Stimulated activated CD8-positive, alpha-beta memory T cell treated with anti-CD3 and anti-CD28 coated beads, Interleukin-4, amount 100 ng/mL, for 48 hours (primary cell): ENCODE measurements around the gene CDH11.

Experiments used
- DNase-seq: peaks from one replicate; pipeline ENCODE4 v3.0.0-alpha.2; 2020

The CDH11 gene

DNA sequence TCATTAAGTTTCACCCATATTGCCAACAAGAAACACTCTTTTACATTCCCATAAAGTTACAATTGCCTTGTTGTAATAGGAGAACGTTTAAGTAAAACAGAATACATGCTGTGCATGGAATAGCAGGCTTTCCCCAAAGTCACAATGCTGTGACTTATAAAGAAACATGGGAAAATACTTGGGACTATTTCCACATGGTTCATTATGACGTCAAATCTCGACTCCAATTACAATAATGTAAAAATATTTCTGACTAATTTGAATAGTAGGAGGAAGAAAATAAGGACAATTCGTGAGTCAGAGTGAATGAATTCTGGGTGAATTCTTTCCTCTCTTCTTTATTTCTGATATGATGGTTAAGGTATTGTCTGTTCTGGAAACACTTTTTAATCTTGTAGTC is 52.8 kb downstream of the CDH11 start:
- DNase-seq = no peak

DNA sequence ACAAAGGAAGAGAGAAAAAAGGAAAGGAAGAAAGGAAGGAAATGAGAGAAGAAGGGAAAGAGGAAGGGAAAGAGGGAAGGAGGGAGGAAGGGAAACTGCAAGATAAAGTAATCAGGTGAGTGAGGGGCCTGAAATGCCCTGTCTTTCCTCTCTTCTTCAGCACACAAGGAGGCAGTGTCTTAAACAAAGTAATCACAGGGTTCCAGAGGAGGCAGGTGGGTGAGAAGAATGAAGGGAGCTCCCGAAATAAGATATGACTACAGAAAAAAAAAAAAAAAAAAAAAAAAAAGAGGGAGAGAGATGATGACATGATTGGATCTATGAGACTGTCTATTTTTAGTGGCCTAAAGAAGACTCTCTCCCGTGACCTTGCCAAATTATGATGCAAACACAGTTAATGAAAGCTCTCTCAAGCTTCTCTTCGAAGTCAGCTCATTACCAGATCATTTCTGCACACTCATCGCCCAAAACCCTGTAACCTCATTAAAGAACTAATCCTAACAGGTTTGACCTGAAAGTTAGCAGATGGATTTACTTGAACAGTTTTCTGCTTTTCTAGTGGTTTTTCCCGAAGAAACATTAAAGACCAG is 53.6 kb downstream of the CDH11 start:
- DNase-seq = no peak

DNA sequence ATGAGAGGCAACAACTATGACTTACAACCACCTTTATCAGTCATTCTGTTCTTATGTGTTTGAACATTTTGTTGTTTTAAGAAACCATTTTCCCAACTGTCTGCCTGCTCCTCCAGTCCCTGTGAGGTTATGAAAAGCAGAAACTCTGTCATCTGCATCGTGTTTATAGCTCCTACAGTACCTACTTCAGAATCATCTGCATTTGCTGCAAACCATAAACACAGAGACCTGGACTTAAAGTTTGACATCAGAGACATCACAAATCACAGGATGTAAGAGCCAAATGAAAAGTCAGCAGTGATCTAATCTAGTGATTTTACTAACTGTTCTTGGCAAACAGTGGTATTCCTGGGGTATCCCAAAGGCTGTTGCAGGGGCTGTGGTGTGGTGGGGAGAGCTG is 55.2 kb downstream of the CDH11 start:
- no peak for DNase-seq

DNA sequence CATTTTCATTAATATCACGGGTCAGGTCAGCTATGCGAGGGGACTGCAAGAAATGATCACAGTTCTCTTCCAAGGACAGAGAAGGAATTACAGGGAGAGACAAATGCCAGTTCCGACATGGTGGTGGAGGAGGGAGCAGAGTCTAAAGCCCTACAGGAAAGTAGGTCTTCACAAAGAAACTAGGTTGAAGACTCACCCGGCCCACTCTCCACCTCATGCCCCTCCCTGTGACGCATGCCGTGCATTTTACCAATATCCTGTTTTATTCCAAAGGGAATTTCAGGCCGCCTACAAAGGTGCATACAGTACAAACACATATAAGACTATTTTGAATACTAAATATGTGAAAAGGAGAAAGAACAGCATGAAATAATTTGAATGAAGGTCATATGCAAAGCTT is 56.8 kb downstream of the CDH11 start:
- DNase-seq = no peak

DNA sequence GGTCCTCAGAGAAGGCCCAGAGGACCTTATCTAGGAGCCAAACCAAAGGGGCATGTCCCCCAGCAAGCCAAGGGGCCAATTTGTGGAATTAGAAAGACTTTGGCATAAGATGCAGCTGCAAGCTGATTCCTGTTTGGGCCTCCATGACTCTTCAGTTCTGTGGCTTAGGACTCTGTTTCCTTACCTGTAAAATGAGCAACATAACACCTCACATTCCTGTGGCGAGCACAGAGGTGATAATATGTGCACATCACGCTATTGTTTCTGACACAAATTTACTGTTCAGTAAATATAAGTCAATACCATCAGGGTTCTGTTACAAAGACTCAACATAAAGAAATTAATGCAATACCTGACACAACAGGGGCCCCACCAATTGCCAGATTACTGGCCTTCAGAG is 57.7 kb downstream of the CDH11 start:
- DNase-seq = no peak

DNA sequence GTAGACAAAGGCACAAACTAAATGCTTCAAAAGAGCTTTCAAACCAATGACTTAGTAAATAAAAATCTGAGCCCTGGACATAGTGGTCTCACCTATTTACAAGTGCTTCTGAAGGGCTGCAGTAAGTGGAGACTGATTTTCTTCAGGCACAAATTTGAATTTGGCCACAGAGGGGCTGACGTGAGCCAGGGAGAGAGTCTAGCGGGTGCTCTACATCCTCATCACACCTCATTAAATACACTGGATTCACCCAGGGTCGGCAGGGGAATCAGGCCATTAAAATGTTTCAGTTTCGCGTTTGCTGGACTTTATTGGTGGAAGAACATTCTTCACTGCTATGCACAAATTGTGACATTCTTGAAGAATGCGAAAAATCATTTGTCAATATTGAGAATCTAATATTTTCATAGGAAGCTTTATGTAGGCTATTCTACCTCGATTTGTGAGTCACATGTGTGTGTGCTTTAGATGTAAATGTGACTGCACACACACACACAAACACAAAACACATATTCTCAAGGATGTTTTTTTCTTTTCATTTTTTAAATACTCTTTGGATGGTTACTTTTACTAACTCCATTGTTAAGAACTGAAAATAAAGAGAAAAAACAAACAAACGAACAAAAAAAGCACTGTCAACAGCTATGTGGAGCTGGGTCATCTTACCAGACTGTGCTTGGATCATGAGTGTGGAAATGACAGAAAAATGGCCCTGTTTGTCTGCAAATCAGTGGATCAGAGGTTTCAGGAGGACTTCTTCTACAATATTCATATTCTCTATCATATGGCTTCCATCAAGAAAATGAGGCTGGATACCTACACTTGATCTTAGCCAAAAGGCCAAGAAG is 58.9 kb downstream of the CDH11 start:
- DNase-seq = no peak

DNA sequence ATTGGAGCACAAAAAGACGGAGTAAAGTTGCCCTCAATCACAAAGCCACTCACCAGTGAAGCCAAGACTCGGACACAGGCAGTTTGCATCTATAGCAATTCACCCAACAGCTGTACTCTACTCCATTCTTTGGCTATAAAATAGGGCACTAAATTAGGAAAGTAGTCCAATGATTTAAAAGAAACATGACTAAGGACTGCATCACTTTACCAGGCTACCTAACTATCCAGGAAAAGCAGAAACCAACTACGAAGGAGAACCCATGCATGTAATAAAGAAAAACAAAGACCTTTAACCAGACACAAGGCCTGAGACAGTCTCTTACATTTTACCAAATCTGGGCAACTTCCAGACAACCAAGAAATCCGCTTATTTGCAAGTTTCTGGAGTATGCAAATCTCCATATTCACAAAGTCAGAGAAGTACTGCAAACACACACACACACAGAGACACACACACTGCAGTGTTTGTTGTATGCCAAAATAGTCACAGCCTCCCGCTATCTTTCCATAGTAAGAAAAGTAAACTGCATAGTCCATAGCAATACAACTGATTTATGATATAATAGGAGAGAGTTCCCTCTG is 59.8 kb downstream of the CDH11 start:
- DNase-seq = no peak

DNA sequence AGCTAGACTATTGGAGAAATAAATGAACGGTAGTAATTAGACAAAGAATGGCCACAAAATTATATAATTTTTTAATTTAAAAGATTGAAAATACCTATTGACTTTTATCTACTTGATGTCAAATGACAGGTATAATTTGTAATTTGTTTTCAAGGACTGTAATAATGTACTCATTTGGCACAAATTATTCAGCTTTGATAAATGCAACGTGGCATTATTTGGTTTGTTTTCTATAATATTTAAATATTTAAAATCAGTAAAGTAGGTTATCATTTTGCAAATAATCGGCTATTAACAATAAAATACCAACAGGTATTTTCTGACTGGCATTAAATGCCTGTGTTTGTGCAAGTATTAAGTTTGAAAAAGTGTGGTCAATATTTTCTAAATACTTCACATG is 60.6 kb downstream of the CDH11 start:
- no peak for DNase-seq

DNA sequence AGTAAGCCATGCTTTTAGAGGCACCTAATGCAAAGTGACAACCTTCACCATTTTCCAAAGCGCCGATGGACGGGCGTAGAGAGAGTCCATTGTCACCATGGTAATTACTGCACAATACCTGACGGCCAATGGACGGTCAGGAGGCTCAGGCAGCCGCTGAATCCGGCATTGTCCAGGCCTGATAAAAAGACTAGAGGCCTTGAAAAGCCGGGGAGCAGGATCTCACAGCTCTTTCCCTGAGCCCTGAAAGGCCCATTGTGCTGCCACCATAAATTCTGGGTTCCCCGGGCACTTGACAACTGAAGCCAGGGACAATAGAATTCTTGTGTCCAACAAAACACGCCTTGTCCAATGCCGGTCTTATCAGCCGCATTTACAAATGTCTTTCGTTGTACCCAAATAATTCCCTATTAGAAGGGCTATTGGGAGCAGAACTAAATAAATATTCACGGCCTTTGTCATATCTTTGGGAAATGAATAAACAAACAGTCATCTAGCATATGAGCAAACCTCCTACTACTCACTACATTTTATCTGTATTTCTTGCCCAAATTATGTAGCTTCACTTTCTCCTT is 62.4 kb downstream of the CDH11 start:
- DNase-seq = no peak

DNA sequence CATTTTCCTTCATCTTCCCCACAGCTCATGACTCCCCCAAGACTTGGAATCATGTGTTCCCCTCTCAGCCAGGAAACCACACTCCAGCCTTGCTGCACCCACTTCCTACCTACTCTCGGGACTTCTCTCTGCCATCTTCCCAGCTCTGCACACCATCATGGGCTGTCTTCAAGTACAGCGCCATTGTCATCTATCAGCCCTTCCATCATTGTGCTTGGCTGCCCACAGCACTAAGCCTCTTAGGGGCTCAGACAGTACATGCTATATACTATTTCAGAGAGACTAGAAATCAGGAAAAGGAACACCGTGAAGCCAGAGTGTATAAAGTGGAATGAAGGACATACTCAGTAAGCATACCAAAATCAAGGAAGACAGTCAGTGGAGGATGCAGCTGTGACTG is 64.7 kb downstream of the CDH11 start:
- DNase-seq = no peak

DNA sequence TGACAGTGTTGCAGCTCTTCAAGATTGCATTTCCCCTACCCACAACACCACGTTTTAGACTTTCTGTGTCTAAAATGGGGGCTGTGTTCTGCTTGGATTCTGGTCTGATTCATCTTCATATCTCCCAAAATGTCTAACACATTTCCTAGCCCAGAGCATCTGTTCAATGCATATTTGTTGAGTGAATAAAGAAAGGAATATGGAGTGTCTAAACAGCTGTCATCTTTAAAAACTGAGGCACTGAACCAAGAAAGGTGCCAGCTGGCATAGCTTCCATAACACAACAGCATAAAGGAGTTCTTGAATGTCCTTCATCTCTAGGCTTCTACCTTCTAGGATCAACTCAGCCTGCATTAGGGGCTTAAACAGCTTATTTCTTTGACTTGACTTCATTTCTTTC is 67.4 kb downstream of the CDH11 start:
- DNase-seq = no peak

DNA sequence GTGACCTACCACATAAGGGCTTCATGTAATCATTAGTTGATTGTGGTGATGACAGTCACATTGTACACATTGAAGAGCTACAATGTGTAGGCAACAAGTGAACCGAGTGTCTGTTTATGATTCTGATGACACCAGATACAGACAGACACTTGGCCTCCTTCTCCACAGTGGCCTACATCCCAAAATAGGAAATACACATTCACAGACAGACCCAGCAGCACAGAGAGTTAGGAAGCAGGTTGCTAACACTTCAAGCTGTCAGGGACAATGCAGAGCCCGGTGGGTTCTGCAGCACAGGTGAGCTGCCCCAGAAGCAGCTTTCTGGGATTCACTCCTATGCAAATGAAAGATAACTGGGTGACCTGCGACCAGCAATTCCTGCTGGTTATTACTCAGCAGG is 72.2 kb downstream of the CDH11 start:
- no peak for DNase-seq

DNA sequence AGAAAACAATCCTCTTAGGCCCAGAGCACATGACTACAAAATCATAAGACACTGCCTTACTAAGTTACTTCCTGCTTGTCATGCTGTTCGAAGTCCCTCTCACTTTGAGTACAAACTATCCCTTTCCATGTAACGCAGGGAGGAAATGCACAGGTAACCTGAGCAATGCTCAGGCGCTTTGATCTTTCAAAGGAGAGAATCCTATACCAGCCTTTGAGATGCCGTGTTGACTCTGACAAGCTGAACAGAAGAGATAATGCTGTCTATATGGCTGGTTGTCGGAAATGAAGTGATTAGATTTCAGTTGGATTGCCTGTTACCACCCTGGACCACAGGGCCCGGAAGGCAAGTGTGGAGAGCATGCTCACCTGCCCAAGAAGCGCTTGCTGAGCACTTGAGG is 75.9 kb downstream of the CDH11 start:
- no peak for DNase-seq

DNA sequence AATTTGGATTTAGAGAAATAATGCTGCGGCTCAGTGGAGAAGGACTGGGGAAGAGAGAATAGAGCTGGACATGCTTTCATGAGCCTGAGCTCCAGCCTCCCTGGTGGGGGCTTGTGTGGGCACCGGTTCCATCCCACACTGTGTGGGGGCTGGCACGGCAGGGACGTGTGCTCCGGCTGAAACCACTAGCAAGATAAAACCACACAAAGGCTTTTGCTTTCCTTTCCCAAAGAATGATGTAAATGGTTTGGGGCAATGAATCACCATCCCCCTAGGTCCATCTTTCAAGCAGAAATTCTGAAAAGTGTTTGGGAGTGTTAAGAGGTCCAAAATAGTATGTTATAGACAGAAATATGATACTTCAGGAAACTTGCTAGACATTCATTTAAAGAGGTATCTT is 77.0 kb downstream of the CDH11 start:
- no peak for DNase-seq

DNA sequence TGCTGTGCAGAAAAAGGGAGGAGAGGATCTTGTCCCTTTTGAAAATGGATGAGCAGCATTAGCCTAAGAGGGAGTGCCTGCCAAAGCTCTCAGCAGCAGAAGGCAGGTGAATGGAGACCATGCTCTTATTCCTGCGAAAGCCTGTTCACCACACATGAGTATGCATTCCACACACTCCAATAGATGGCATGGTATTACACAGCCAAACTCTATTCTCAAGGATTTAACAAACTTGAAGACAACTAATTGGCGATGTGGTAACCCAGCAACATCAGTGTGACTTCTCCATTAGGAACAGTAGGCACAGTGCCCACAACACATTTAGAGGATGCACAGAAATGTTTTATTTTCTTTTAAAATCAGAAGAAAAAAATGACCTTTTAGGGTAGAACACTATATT is 77.8 kb downstream of the CDH11 start:
- DNase-seq = no peak

DNA sequence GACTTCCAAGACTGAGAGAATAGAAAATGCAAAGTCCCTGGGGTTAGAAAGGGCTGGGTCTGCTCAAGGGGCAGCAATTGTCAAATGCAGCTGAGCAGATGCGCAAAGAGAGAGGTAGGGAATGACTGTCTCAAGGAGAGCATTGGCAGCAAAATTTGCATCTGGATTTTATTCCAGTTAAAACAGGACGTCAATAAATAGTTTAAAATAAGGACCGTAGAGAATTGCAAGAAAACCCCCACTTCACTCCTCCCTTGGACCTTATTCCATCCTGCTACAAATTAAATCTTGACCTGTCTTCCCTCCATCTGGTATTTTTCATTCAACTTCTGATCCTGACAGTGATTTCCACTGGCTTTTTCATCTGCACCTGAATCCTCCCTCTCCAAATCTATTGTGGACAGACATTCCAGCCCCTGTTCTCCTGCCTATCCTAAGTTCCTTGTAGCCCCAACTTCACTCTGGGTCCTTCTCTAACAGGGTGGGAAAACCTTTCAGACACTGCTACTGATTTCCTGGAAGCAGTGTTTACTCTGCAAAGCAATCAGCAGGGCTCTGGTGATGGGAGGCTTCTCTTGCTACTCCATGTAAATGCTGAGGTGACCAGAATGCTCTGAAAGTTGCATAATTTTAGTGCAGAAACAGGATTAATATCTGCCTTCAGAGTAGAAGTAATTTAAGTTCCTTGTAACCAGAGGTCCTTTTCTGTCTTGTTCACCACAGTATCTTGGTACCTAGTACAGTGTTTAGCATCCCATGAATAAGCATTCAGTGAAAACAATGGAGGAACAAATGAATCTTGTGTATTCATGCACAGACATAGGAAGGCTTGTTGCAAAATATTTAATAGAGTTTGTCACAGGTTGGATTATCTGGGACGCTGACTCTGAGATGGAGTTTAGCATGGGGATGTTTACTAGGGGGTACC is 79.2 kb downstream of the CDH11 start:
- DNase-seq = no peak

DNA sequence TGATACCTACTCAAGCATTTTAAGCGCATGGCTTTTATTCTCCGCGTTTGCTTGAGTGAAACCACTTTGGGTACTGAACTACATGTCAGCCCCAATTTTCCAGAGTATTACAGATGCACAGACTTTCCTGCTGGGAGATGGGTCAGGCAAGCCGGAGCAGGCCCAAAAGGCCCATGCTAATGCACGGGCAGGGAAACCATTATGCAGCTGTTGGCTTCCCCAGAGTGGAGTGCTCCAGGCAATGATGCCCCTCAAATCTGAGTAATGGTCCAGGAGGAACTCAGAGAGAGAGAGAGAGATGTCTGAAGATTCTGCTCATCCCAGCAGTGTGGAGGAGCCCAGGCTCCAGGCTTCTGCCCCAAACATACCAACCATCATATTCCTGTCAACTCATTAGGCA is 80.2 kb downstream of the CDH11 start:
- no peak for DNase-seq

DNA sequence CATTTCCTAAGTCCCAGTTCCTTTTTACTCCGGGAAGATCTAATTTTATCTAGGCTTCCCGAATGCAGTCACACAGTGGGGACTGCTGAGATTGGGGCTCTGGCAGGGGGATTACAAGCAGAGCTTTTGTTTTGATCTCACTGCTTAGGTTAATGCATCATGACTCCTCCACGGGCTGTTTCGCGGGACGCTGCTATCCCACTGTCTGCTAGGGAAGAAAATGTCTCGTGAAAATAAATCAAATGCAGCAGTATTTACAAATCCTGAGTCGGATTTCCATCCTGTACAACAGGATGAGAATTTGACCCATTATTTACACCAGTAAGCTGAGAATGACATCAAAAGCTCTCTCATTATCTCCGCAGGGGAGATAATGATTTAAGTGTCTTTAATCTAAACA is 83.8 kb downstream of the CDH11 start:
- DNase-seq = no peak

DNA sequence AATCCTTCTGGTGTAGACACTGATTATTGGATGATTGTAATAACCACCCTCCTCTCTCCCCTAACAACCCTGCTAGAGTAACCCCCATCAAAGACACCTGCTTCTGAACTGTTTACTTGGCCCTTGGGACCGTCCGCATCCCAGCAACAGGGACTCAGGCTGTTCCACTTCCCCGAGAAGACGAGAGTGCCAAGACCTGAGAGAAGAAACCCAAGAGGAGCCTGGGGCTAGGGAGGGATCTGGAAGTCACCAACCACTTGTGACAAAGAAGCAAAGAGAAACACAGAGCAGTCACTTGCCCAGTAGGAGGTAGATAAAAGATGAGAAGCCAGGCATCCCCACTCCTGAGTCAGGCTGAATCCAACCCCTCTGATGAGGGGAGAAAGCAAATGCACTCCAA is 84.3 kb downstream of the CDH11 start:
- no peak for DNase-seq

DNA sequence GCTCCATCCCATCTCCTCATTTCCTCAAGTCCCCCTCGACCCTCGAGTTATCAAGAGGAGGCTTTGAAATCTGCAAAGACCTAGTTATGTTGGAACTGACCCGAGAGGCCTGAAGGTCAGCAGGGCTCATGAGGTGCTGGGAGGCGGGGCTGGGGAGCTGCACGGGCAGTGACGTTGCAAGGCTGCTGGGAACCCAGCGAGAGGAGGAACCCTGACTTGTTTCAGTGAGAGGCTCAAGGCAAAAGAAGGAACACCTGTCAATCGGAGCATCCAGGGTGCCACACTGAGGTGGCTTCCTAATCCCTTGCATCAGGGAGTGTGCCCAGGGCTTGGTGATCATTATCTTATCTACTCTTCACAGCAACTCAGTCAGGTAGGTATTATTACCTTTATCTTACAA is 86.9 kb downstream of the CDH11 start:
- DNase-seq = no peak

DNA sequence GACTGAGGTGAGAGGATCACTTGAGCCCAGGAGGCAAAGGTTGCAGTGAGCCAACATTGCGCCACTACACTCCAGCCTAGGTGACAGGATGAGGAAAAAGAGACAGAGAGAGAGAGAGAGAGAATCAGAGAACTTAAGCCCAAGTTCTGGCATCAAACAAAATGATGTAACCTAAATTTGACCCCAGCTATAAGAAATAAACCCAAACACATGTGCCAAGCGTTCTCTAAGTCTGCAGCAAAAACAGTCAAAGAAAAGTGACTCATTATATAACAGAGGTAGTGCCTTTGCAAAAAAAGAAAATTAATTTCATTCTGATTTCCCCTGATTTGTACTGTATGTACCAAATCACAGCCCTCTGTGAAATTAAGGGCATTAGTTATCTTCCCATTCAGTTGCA is 89.5 kb downstream of the CDH11 start:
- DNase-seq = no peak

DNA sequence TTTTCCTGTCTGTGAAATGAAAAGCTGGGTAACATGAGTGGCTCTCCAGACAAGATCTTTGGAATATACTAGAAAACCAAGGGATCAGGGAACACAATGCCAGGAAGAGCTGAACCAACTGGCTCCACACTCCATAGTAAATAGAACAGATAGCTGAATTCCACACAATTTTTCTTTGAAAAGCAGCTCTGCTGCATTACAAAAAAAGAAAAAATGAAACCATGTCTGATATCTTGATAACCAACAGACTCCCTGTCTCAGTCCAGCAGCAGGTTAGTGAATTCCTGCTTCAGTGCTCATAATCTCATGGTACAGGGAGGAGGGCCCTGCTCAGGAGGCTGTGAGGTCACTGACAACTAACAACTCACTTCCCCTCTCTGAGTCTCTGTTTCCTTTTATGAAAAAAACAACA is 97.1 kb downstream of the CDH11 start:
- DNase-seq = no peak

DNA sequence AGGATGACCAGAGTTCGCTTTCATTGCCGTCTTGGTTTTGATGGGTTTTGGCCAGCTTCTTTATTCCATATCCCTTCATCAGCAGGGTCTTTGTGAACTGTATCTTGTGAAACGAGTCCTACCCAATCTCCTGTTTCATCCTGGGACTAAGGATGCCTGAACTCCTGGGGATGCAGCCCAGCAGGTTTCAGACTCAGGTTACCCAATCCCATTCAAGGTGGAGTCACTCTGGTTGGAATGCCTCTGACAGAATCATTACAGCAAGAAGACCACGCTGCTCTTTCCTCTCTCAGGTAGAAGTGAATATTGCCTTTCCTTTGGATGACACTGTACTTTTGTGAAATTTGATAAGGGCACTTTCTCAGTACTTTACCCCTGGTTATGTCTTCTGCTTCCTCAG is 98.1 kb downstream of the CDH11 start:
- no peak for DNase-seq
